ENCODE results near the gene PGAP3.

The PGAP3 gene

GRCh38 chr17:39696731-39697130 lies 8.9 kb upstream of the PGAP3 start:
- no peak for DNase-seq (ENCODE audit: low spot score)

GRCh38 chr17:39695089-39695474 lies 7.2 kb upstream of the PGAP3 start:
- no peak for DNase-seq (ENCODE audit: low spot score)

DNA sequence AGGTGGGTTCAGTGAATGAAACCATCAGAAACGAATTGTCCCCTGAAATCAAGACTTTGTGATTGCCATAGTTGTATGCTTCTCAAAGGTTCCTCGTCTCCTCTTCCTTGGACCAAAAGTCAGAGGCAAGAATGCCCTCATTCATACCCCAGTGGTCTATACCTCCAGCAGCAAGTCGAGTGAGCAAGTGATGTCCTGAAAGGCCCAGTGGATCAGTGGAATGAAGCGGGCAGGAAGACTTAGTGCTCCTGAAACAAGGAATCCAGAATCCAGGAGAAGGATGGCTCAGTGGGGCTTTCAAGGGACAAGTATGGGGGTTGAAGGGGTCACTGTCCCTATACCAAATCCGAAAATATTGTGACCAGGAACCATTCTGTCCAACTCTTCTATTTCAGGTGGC lies 6.7 kb upstream of the PGAP3 start:
- DNase-seq (ENCODE audit: low spot score): no peak

DNA sequence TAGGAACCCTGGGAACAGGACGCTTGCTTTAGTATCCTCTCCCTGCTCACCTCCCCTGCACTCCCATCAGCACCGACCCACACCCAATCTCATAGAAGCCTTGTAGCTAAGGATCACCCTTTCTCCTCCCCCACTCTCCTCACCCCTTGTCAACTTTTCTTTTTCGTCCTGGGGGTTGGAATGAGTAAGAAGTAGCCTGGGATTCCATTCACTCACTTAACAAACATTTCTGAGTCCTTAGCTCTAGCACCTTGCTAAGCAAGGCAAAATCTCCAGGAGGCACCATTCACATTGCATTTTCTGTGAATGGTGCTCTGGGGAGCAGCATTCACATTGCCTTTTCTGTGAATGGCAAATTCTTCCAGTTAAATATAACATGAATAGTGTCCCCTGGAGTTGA lies 1.1 kb upstream of the PGAP3 start:
- no peak for DNase-seq (ENCODE audit: low spot score)

- DNase-seq (ENCODE audit: low spot score): no peak
Measured at GRCh38 chr17:39688475-39688835, 598 bp upstream of the PGAP3 start.

- no peak for DNase-seq (ENCODE audit: low spot score)
Measured at GRCh38 chr17:39687101-39687545, 734 bp downstream of the PGAP3 start.

- DNase-seq (ENCODE audit: low spot score): no peak
Measured at GRCh38 chr17:39684369-39685192, 3.3 kb downstream of the PGAP3 start.

GRCh38 chr17:39683295-39683939 lies 4.4 kb downstream of the PGAP3 start:
- DNase-seq (ENCODE audit: low spot score): no peak

GRCh38 chr17:39679521-39680192 lies 8.2 kb downstream of the PGAP3 start:
- DNase-seq (ENCODE audit: low spot score): no peak

DNA sequence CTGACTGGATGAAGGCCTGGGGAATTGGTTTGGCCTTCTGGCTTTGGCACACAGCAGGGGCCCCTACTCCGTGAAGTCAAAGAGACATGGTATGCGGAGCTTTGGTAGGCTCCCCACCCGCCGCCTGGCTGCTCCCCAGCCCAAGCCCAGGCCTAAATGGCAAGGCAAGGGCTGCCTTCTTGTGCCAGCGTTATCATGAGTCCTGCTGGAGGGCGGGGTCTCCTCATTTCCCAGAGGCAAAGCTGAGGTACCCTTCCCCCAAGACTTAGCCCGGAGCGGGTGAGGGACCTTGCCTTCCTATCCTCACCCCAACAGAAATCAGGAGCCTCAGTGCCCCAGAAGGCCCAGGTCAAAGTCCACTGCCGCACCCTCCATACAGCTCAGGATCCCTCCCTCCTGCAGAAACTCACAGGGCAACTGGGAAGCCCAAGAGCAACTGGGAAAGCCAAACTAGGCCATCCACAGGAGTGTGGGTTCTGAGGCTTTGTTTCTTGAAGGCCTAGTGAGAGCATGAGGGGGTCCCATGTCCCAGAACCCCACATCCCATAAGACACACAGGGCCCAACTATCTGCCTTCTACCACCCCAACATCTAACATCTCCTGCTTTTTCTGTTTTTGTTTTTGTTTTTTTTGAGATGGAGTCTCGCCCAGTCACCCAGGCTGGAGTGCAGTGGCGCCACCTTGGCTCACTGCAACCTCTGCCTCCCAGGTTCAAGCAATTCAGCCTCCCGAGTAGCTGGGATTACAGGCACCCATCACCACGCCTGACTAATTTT lies 9.3 kb downstream of the PGAP3 start:
- no peak for DNase-seq (ENCODE audit: low spot score)

DNA sequence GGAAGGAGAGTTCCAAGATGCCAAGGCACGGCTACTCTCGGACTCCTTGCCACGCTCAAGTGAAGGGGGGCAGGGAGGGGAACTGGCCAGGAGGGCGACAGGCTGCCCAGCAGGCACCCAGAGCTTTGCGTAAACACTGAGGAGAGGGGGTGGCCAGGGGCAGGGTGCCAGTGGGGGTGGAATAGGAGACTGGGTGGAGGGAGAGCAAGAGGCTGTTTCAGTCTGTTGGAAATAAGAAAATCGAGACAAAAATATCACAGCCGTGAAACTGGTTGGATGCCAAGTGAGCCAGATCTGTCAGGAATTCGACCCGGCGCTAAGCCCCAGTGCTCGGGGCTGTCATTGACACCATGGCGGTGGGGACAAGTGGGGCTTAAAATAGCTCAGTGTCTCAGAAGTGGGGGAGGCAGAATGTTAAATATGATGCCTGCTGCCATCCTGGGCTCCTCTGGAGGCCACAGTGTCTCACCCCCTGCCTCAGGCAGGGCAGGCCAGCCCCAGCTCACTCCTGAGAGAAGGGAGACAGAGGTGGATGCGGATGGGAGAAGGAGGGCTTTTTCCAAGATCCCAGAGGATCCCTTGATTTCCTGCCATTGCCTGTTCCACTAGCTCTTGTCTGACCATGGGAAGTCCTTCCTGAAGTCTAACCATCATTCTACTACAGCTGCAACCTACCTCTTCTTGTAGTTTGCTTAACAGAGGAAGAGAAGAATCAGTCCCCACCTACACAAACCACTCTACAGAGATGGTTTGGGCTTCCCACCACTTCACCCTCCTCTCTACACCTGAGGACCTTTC lies 10.1 kb downstream of the PGAP3 start:
- DNase-seq (ENCODE audit: low spot score): no peak

GRCh38 chr17:39677072-39677471 lies 10.8 kb downstream of the PGAP3 start:
- DNase-seq (ENCODE audit: low spot score): no peak

DNA sequence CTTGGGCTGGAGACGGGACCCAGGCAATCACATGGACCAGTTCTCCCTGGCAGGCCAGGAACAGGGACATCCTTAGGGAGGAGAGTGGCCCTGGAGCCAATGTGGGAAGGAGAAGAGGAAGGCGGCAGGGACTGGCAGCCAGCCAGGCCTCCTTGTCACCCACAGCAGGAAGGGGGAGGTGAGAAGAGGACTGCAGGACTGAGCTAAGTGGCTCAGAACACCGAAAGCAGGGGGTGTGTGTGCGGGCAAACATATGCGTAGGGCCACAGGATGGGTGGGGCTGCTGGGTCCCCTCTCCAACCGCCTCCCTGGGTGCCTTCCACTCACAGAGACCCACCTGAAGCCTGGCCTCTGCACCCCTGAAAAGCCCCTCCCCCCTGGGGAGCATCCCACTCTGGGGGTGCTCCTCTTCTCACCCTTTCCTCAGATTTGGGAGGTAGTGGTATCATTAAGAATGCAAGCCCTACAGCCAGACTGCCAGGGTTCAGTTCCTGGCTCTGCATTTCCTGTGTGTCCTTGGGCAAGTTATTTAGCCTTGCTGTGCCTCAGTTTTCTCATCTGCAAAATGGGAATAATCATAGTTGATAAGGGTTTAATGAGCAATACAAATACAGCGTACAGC lies 11.5 kb downstream of the PGAP3 start:
- no peak for DNase-seq (ENCODE audit: low spot score)

DNA sequence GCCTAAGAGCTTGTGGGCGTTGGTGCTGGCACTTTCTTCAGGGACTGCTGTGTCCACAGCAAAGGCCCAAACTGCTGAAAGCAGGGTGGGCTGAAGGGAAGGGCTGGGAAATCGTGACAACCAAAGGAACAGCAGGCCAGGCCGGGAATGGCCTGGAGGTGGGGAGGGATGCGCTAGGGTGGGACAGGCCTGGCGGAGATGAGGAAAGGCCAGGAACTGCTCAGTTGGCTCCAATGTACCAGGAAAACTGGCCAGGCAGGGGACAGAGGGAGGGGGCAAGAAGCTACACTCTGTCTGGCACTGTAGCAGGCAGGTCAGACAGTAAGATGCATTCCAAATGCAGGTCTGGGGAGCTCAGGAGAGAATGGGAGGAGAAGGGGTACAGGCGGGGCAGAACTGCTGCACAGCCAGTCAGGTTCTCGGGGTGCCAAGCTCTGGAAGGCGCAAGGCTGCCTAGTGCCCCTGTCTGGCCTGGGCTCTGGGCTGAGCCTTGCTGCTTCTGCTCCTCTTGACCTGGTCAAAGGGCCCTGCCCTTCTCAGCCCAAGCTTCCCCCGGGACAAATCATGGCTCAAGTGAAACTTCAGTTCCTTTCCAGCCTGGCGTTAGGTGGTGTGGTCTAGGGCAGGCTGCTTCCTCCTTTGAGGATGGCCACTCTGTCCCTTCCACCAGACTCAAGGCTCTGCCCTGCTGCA lies 12.3 kb downstream of the PGAP3 start:
- DNase-seq (ENCODE audit: low spot score): no peak

DNA sequence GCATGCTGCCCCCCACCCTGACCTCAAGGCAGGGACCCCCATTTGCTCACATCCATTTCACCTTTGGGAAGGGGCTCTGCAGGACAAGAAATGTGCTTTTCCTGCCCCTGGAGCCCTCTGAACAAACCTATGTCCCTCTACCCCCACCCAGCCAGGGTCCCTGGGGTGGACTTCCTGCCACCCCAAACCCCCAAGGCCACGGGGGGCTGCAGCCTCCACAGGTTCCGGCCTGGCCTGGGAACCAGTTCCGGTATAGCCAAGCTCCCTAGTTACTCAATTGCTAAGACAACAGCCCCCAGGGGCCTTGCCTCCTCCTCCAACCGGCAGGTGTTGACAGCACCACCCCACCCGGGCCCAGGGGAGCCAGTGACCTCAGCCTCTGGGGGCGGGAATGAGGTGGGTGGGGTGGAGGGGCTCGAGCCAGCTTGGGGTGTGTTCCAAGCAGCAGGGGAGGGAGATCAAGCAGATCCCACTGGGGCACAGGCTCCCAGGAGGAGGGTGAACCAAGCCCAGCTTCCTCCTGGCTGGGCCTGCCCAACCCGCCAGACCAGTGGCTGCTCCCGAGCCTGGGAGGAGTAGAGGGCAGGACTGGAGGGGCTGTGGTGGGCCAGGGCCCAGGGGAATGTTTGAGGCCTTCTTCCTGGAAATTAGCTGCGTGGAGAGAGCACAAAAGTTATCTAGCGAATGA lies 13.0 kb downstream of the PGAP3 start:
- DNase-seq (ENCODE audit: low spot score): no peak

GRCh38 chr17:39674179-39674578 lies 13.7 kb downstream of the PGAP3 start:
- DNase-seq (ENCODE audit: low spot score): no peak

DNA sequence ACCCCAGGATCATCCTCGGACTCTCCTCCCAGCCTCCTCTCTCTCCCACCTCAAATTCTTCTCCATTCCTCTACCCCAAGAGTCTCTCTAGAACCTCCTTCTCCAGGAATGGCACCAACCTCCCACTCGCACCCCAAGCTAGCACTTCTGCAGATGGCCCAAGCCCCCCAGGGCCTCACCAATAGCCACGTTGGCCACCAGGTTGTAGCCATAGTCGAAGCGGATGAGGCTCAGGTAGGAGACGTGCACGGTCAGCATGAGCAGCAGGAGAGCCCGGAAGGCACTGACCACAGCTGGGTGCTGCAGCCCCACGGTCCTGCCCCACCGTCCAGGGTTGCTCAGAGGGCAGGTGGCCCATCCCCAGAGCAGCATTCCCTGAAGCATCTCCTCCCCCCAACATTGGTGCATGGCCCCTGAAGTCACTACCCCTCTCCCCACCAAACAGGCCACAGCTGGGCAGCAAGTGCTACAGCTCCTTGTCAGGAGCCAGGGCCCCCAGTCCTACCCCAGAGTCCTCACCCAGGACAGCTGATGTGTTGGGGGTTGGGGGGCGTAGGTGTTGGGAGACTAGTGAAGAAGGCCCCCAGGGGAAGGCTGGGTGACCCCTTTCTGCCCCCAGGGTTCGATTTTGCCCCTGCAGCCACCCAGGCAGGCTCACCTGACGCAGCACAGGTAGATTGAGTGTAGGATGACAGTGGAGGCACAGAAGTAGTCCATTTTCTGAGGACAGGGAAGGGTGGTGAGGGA lies 14.3 kb downstream of the PGAP3 start:
- no peak for DNase-seq (ENCODE audit: low spot score)

DNA sequence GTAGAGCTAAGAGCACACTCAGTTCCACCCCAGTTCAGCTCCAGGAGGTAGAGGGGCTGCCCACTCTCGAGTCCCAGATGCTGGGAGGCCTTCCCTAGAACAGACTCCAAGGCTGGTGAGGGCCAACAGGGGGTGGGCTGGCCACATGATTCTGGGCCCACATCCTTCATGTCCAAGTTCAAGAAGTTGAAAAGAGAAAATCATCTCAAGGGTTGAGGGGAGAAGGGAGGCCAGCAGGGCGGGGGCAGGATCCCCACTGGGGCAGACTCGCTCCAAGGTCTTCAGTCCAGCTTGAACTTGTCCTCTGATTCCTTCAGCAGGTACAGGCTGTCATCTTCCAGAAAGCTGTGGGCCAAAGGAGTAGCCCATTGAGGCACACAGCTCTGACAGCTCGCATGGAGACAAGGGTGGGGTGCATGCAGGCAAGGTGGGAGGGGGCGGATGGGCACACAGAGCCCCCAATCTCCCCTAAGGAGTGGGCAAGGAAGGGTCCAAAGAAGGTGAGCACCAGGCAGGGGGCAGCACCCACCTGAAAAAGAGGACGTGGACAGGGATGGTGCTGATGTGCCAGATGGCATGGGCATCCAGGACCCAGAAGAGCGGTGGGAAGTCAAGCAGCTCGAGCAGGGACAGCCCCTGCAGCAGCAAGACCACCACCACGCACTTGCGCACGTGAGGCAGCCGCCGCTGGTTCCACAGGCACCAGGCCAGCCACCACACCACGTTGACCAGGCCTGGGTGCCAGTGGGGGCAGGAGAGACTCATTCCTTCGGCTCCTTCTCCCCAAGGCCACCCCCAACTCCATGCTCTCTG lies 15.1 kb downstream of the PGAP3 start:
- no peak for DNase-seq (ENCODE audit: low spot score)

Data from kidney capillary endothelial cell (primary cell).